SJSA1 (cell line): ENCODE measurements around the gene CADM1. TPM values are rescaled to one million over a fixed set of nuclear protein-coding genes. Genes with fewer than 3 reads are reported as not detected.

Experiments used
- DNase-seq, 2 experiments: peaks; one replicate each; pipeline ENCODE4 v3.0.0-alpha.2; 2015 to 2020; ENCODE audit warnings: low spot score in 2 of 2, low read depth in 1 of 2
- H3K27ac ChIP-seq: fragments of 250-450 bp; sonication (Bioruptor Pico); 2 replicates; pipeline ENCODE4 v1.5.1; 2020; ENCODE audit warnings: mild to moderate bottlenecking, moderate library complexity
- H3K27me3 ChIP-seq: fragments of 250-450 bp; sonication (Bioruptor Pico); replicated peaks from 2 replicates; pipeline ENCODE4 v1.5.1; 2020; ENCODE audit warnings: mild to moderate bottlenecking, moderate library complexity
- H3K36me3 ChIP-seq: fragments of 250-450 bp; sonication (Bioruptor Pico); 2 replicates; pipeline ENCODE4 v1.5.1; 2020; ENCODE audit warnings: mild to moderate bottlenecking
- H3K4me1 ChIP-seq: fragments of 250-450 bp; sonication (Bioruptor Pico); replicated peaks from 2 replicates; pipeline ENCODE4 v1.6.1; 2021; ENCODE audit warnings: mild to moderate bottlenecking
- H3K4me3 ChIP-seq: fragments of 250-450 bp; sonication (Bioruptor Pico); 2 replicates; pipeline ENCODE4 v1.5.1; 2020; ENCODE audit warnings: mild to moderate bottlenecking
- H3K9me3 ChIP-seq: fragments of 250-450 bp; sonication (Bioruptor Pico); replicated peaks from 2 replicates; pipeline ENCODE4 v1.5.1; 2020; ENCODE audit warnings: mild to moderate bottlenecking
- total RNA-seq: library from RNA; depleted of rRNA; stranded (reverse); fragments of >200 nt; shearing (Covaris generic); gene quantifications from 2 replicates; pipeline ENCODE4 v1.2.3, GENCODE V29; 2014

CADM1 gene
- total RNA-seq, 1 experiment from 2014 or later, result 3.2 TPM

- Histone ChIP-seq H3K4me1 (no peaks in the 10 kb centered on the region), H3K36me3 (no peaks in the 10 kb centered on the region), H3K27me3 (no peaks in the 10 kb centered on the region), H3K4me3 (no peak overlapping the region), H3K9me3 (no peaks in the 10 kb centered on the region), H3K27ac (no peak overlapping the region)
- DNase-seq, result no peak
Measured at GRCh38 chr11:115430345-115430744, 73.9 kb downstream of the CADM1 start.

- Histone ChIP-seq H3K4me1 (no peaks in the 10 kb centered on the region), H3K36me3 (no peaks in the 10 kb centered on the region), H3K9me3 (no peaks in the 10 kb centered on the region), H3K27me3 (no peaks in the 10 kb centered on the region), H3K27ac (no peak overlapping the region), H3K4me3 (no peak overlapping the region)
- no peak for DNase-seq
Measured at GRCh38 chr11:115428306-115428705, 75.9 kb downstream of the CADM1 start.

- no peaks in the 10 kb centered on the region for H3K9me3 ChIP-seq
- H3K4me3 ChIP-seq, result no peak overlapping the region
- no peaks in the 10 kb centered on the region for H3K27me3 ChIP-seq
- no peaks in the 10 kb centered on the region for H3K36me3 ChIP-seq
- no peak for DNase-seq
- H3K27ac ChIP-seq, result no peak overlapping the region
- no peaks in the 10 kb centered on the region for H3K4me1 ChIP-seq
Measured at GRCh38 chr11:115425816-115426215, 78.4 kb downstream of the CADM1 start.

- Histone ChIP-seq H3K9me3 (no peaks in the 10 kb centered on the region), H3K4me3 (no peak overlapping the region), H3K36me3 (no peaks in the 10 kb centered on the region), H3K27ac (no peak overlapping the region), H3K4me1 (no peaks in the 10 kb centered on the region), H3K27me3 (no peaks in the 10 kb centered on the region)
- DNase-seq, result no peak
Measured at GRCh38 chr11:115425250-115425649, 79.0 kb downstream of the CADM1 start.

- H3K27ac ChIP-seq, result no peak overlapping the region
- no peaks in the 10 kb centered on the region for H3K9me3 ChIP-seq
- no peaks in the 10 kb centered on the region for H3K4me1 ChIP-seq
- H3K36me3 ChIP-seq, result no peaks in the 10 kb centered on the region
- DNase-seq, result no peak
- no peak overlapping the region for H3K4me3 ChIP-seq
- H3K27me3 ChIP-seq, result no peaks in the 10 kb centered on the region
Measured at GRCh38 chr11:115423728-115424459, 80.3 kb downstream of the CADM1 start.

GRCh38 chr11:115421992-115422689 is 82.1 kb downstream of the CADM1 start:
- no peak overlapping the region for H3K27ac ChIP-seq
- DNase-seq, result no peak
- no peaks in the 10 kb centered on the region for H3K27me3 ChIP-seq
- H3K36me3 ChIP-seq, result no peaks in the 10 kb centered on the region
- H3K9me3 ChIP-seq, result no peaks in the 10 kb centered on the region
- no peak overlapping the region for H3K4me3 ChIP-seq
- no peaks in the 10 kb centered on the region for H3K4me1 ChIP-seq

GRCh38 chr11:115421352-115421991 is 82.7 kb downstream of the CADM1 start:
- H3K27ac ChIP-seq, result no peak overlapping the region
- DNase-seq, result no peak

GRCh38 chr11:115420505-115420904 is 83.7 kb downstream of the CADM1 start:
- H3K27ac ChIP-seq, result no peak overlapping the region
- H3K4me3 ChIP-seq, result no peak overlapping the region
- DNase-seq, result no peak
- H3K4me1 ChIP-seq, result no peaks in the 10 kb centered on the region
- no peaks in the 10 kb centered on the region for H3K9me3 ChIP-seq
- H3K36me3 ChIP-seq, result no peaks in the 10 kb centered on the region
- no peaks in the 10 kb centered on the region for H3K27me3 ChIP-seq

More at GRCh38 chr11:115421352-115421991, 82.7 kb downstream of the CADM1 start:
- Histone ChIP-seq H3K4me1 (no peaks in the 10 kb centered on the region), H3K4me3 (no peak overlapping the region), H3K36me3 (no peaks in the 10 kb centered on the region), H3K27me3 (no peaks in the 10 kb centered on the region), H3K9me3 (no peaks in the 10 kb centered on the region)

GRCh38 chr11:115418626-115419025 is 85.6 kb downstream of the CADM1 start:
- Histone ChIP-seq H3K4me1 (no peaks in the 10 kb centered on the region), H3K9me3 (no peaks in the 10 kb centered on the region), H3K4me3 (no peak overlapping the region), H3K27me3 (no peaks in the 10 kb centered on the region), H3K27ac (no peak overlapping the region), H3K36me3 (no peaks in the 10 kb centered on the region)
- DNase-seq, result no peak

- DNase-seq, result no peak
Measured at GRCh38 chr11:115418081-115418480, 86.1 kb downstream of the CADM1 start.

GRCh38 chr11:115411120-115411519 is 93.1 kb downstream of the CADM1 start:
- no peak overlapping the region for H3K4me3 ChIP-seq
- no peaks in the 10 kb centered on the region for H3K27me3 ChIP-seq
- no peaks in the 10 kb centered on the region for H3K36me3 ChIP-seq
- DNase-seq, result no peak
- H3K9me3 ChIP-seq, result no peaks in the 10 kb centered on the region
- no peak overlapping the region for H3K27ac ChIP-seq
- H3K4me1 ChIP-seq, result no peaks in the 10 kb centered on the region

More at GRCh38 chr11:115418081-115418480, 86.1 kb downstream of the CADM1 start:
- Histone ChIP-seq H3K27ac (no peak overlapping the region), H3K4me3 (no peak overlapping the region), H3K27me3 (no peaks in the 10 kb centered on the region), H3K36me3 (no peaks in the 10 kb centered on the region), H3K4me1 (no peaks in the 10 kb centered on the region), H3K9me3 (no peaks in the 10 kb centered on the region)

- Histone ChIP-seq H3K4me3 (no peak overlapping the region), H3K27me3 (no peaks in the 10 kb centered on the region), H3K36me3 (no peaks in the 10 kb centered on the region), H3K4me1 (no peaks in the 10 kb centered on the region), H3K9me3 (no peaks in the 10 kb centered on the region), H3K27ac (no peak overlapping the region)
- no peak for DNase-seq
Measured at GRCh38 chr11:115409691-115410220, 94.5 kb downstream of the CADM1 start.

GRCh38 chr11:115409116-115409670 is 95.0 kb downstream of the CADM1 start:
- no peak overlapping the region for H3K27ac ChIP-seq

More at GRCh38 chr11:115409116-115409670, 95.0 kb downstream of the CADM1 start:
- H3K36me3 ChIP-seq, result no peaks in the 10 kb centered on the region
- H3K4me1 ChIP-seq, result no peaks in the 10 kb centered on the region
- no peaks in the 10 kb centered on the region for H3K9me3 ChIP-seq
- no peak for DNase-seq
- no peak overlapping the region for H3K4me3 ChIP-seq
- no peaks in the 10 kb centered on the region for H3K27me3 ChIP-seq
